Thyroid gland (tissue), 4 donors: Measurements from ENCODE around the gene LSM14A.

Experiments
- POLR2A ChIP-seq, 2 donors: fragments of 450-650 bp; IDR thresholded peaks; one replicate each; pipeline ENCODE4 v1.6.1; 2017; ENCODE audit warnings: antibody characterized with exemption in 2 of 2, mild to moderate bottlenecking in 2 of 2, moderate library complexity in 1 of 2
- TF ChIP-seq, protein P1 (sequence below), 6 experiments: fragments of 200-600 bp in 3 of 6; fragments of 450-650 bp in 3 of 6; sonication (generic) in 3 of 6; IDR thresholded peaks; one replicate each; pipeline ENCODE4 v1.5.1; 2016 to 2019; ENCODE audit warnings: antibody characterized with exemption in 6 of 6, mild to moderate bottlenecking in 2 of 6, inconsistent platforms in 1 of 6, moderate library complexity in 1 of 6

DNA sequence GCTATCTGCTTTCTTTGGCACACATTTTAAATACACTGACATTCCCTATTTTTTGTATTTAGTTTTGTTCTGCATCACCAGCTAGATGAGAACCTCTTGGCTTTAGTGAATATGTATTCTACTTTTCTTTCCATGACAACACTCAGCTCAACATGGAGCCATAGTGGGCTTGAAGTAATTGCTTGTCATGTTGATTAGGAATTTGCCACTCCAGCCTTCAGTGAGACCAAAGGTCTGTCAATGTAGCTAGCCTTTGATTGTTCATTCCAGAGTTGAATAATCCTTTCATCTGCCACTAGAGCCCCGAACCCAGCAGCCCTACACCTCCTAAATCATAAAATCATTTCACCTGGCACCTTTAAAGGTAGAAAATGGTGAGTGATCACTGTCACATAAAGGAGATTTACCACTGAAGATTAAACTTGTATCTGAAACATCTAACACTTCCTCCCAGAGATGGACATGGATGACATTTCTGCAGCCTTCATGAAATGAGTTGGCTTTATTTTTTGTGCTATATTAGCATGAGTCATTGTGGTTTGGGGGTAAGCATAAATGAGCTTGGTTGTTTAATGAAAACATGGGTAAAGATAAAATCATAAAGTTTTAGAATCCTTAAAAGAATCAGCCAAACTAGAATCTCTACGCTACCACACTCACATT, 52.8 kb downstream of the LSM14A start:
- TF ChIP-seq, protein P1, sequence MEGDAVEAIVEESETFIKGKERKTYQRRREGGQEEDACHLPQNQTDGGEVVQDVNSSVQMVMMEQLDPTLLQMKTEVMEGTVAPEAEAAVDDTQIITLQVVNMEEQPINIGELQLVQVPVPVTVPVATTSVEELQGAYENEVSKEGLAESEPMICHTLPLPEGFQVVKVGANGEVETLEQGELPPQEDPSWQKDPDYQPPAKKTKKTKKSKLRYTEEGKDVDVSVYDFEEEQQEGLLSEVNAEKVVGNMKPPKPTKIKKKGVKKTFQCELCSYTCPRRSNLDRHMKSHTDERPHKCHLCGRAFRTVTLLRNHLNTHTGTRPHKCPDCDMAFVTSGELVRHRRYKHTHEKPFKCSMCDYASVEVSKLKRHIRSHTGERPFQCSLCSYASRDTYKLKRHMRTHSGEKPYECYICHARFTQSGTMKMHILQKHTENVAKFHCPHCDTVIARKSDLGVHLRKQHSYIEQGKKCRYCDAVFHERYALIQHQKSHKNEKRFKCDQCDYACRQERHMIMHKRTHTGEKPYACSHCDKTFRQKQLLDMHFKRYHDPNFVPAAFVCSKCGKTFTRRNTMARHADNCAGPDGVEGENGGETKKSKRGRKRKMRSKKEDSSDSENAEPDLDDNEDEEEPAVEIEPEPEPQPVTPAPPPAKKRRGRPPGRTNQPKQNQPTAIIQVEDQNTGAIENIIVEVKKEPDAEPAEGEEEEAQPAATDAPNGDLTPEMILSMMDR (IDR thresholded peaks at IDR 0.05): no peak
- no peak for TF ChIP-seq POLR2A (IDR thresholded peaks at IDR 0.05)
